Keratinocyte (primary cell): ENCODE data around the gene RFX8. TPM values are rescaled to one million over a fixed set of nuclear protein-coding genes. Genes with fewer than 3 reads are reported as not detected.

Experiments
- DNase-seq: peaks from one replicate; pipeline ENCODE4 v3.0.0-alpha.2; 2011; ENCODE audit warnings: low read depth, missing footprints, low spot score
- FAIRE-seq: peaks from 2 replicates; lab custom pipeline; 2011; peaks lifted over from hg19 to GRCh38; lab: Jason Lieb, UNC
- H2AFZ ChIP-seq: 2 replicates; pipeline ENCODE4 v1.6.0; 2012; ENCODE audit warnings: low read length, control low read depth, inconsistent platforms; ENCODE audit not compliant: control insufficient read depth
- H3K27ac ChIP-seq: 2 replicates; pipeline ENCODE4 v1.5.1; 2011; ENCODE audit warnings: low read length; ENCODE audit not compliant: control insufficient read depth, insufficient read depth
- H3K27me3 ChIP-seq: 3 replicates; pipeline ENCODE4 v1.6.0; 2011; ENCODE audit warnings: low read length; ENCODE audit not compliant: control insufficient read depth, insufficient read depth; ENCODE audit errors: extremely low read depth
- H3K36me3 ChIP-seq, 2 experiments: 2 replicates in 1 of 2; 3 replicates in 1 of 2; pipeline ENCODE4 v1.5.1; 2011; ENCODE audit warnings: low read length in 2 of 2, mild to moderate bottlenecking in 1 of 2; ENCODE audit not compliant: control insufficient read depth in 2 of 2, insufficient read depth in 2 of 2; ENCODE audit errors: extremely low read depth in 1 of 2
- H3K4me1 ChIP-seq: 3 replicates; pipeline ENCODE4 v1.5.1; 2011; ENCODE audit warnings: low read length; ENCODE audit not compliant: control insufficient read depth, insufficient read depth; ENCODE audit errors: extremely low read depth
- H3K4me2 ChIP-seq: 3 replicates; pipeline ENCODE4 v1.6.0; 2011; ENCODE audit warnings: low read depth, low read length; ENCODE audit not compliant: control insufficient read depth, insufficient read depth; ENCODE audit errors: extremely low read depth
- H3K4me3 ChIP-seq, 3 experiments: fragments of 200-600 bp in 1 of 3; sonication (generic) in 1 of 3; 2 replicates in 2 of 3; 3 replicates in 1 of 3; pipeline ENCODE4 v1.5.1; 2011 to 2016; ENCODE audit warnings: low read length in 3 of 3, mild to moderate bottlenecking in 3 of 3, control low read depth in 2 of 3, inconsistent platforms in 1 of 3, low read depth in 1 of 3, mixed read lengths in 1 of 3, mixed run types in 1 of 3, moderate library complexity in 1 of 3; ENCODE audit not compliant: control insufficient read depth in 2 of 3, insufficient read depth in 2 of 3; ENCODE audit errors: extremely low read depth in 1 of 3
- H3K79me2 ChIP-seq: 2 replicates; pipeline ENCODE4 v1.6.0; 2012; ENCODE audit warnings: low read length; ENCODE audit not compliant: control insufficient read depth, insufficient read depth
- H3K9ac ChIP-seq: 3 replicates; pipeline ENCODE4 v1.6.0; 2011; ENCODE audit warnings: low read length; ENCODE audit not compliant: control insufficient read depth, insufficient read depth; ENCODE audit errors: extremely low read depth
- H3K9me1 ChIP-seq: 3 replicates; pipeline ENCODE4 v1.6.0; 2011; ENCODE audit warnings: low read length; ENCODE audit not compliant: control insufficient read depth, insufficient read depth; ENCODE audit errors: extremely low read depth
- H3K9me3 ChIP-seq: 2 replicates; pipeline ENCODE4 v1.5.1; 2012; ENCODE audit warnings: low read depth, low read length; ENCODE audit not compliant: control insufficient read depth
- H4K20me1 ChIP-seq: 3 replicates; pipeline ENCODE4 v1.6.0; 2011; ENCODE audit warnings: low read length; ENCODE audit not compliant: control insufficient read depth, insufficient read depth; ENCODE audit errors: extremely low read depth
- CTCF ChIP-seq, 3 experiments: IDR thresholded peaks in 1 of 3; conservative IDR thresholded peaks in 1 of 3; optimal IDR thresholded peaks in 1 of 3; 2 replicates in 2 of 3; 3 replicates in 1 of 3; pipeline versions ENCODE3 to v1.5.1; 2011; ENCODE audit warnings: low read length in 3 of 3, mild to moderate bottlenecking in 3 of 3, moderate library complexity in 2 of 3, control low read depth in 1 of 3, inconsistent platforms in 1 of 3; ENCODE audit not compliant: insufficient read depth in 2 of 3; ENCODE audit errors: extremely low read depth in 1 of 3
- EZH2 ChIP-seq: IDR thresholded peaks from one replicate; pipeline ENCODE4 v1.6.1; 2012; ENCODE audit warnings: inconsistent platforms, mild to moderate bottlenecking, low read length, moderate library complexity
- dilution Hi-C: fragments of 300-500 bp; cut with MboI; formaldehyde crosslinking; loops from one replicate; pipeline ENCODE4 v1.7.0; 2020; ENCODE audit warnings: low sequenced_read_pairs; ENCODE audit not compliant: extremely low pct_ligation_motif_present
- polyA plus RNA-seq, 5 experiments: library from polyadenylated mRNA; depleted of rRNA in 3 of 5; stranded (reverse) in 3 of 5; stranded (forward) in 1 of 5; unstranded in 1 of 5; fragments of >200 nt; gene quantifications; 1 replicate in 1 of 5; 2 replicates in 3 of 5; 3 replicates in 1 of 5; pipeline versions ENCODE4 v1.2.1 to v1.2.3, GENCODE V29; 2011 to 2012; ENCODE audit warnings: missing spikeins in 2 of 5, low read depth in 1 of 5, low replicate concordance in 1 of 5

The RFX8 gene
- polyA plus RNA-seq, 1 donor (not counting 4 experiments of a cell fraction or from before 2014, with no cell fraction given), result 0.05 TPM

- Histone ChIP-seq H3K4me2 (peak overlapping the region; percentile 68), H2AFZ (peak overlapping the region; percentile 60), H3K27ac (peak overlapping the region; percentile 90), H3K4me1 (peaks cover 24% of the 10 kb centered on the region), H3K79me2 (no peaks in the 10 kb centered on the region), H3K27me3 (no peaks in the 10 kb centered on the region), H3K36me3 (no peaks in the 10 kb centered on the region), H3K4me3 (peak overlapping the region in 2 of 3 experiments; percentile 21 to 32), H4K20me1 (no peaks in the 10 kb centered on the region), H3K9ac (peak overlapping the region; percentile 64), H3K9me1 (no peaks in the 10 kb centered on the region), H3K9me3 (no peaks in the 10 kb centered on the region)
- TF ChIP-seq CTCF (optimal IDR thresholded peaks at IDR 0.05 in 1 of 3, IDR thresholded peaks at IDR 0.05 in 1 of 3, conservative IDR thresholded peaks at IDR 0.05 in 1 of 3; ENCODE audit: extremely low read depth in 1 of 3, insufficient read depth in 2 of 3, low read length in 3 of 3), result no peak
- TF ChIP-seq EZH2, result no peak
- FAIRE-seq (peak; percentile 96), DNase-seq (peak; percentile 81)
- dilution Hi-C loops, result no loop called here
Observed at GRCh38 chr2:101396316-101396717, 78.6 kb downstream of the RFX8 start.

GRCh38 chr2:101395545-101396315, 79.2 kb downstream of the RFX8 start:
- Histone ChIP-seq H3K36me3 (no peaks in the 10 kb centered on the region), H3K9me3 (no peaks in the 10 kb centered on the region), H2AFZ (peak overlapping the region; percentile 60), H3K4me3 (peak overlapping the region in 2 of 3 experiments; percentile 21 to 32), H4K20me1 (no peaks in the 10 kb centered on the region), H3K9me1 (no peaks in the 10 kb centered on the region), H3K27ac (peak overlapping the region; percentile 90), H3K4me1 (peaks cover 24% of the 10 kb centered on the region), H3K79me2 (no peaks in the 10 kb centered on the region), H3K4me2 (peak overlapping the region; percentile 68), H3K27me3 (no peaks in the 10 kb centered on the region), H3K9ac (peak overlapping the region; percentile 64)
- DNase-seq (no peak), FAIRE-seq (no peak)
- TF ChIP-seq CTCF (optimal IDR thresholded peaks at IDR 0.05 in 1 of 3, IDR thresholded peaks at IDR 0.05 in 1 of 3, conservative IDR thresholded peaks at IDR 0.05 in 1 of 3; ENCODE audit: extremely low read depth in 1 of 3, insufficient read depth in 2 of 3, low read length in 3 of 3) (no peak), EZH2 (no peak)
- dilution Hi-C loops, result no loop called here
